ENCODE data around the gene SLC44A4. TPM values are rescaled to one million over a fixed set of nuclear protein-coding genes. Genes with fewer than 3 reads are reported as not detected.
A peak's percentile ranks its signal among the peaks of the same experiment; 100 is the strongest.
"Not testable (repeated sequence)": the region's sequence is repeated elsewhere in the genome, so short reads cannot be mapped to it uniquely, and the experiment has no call there.

Gene SLC44A4
- polyA plus RNA-seq, 5 donors: 10.2 to 24.4 (median 19.1) TPM

DNA sequence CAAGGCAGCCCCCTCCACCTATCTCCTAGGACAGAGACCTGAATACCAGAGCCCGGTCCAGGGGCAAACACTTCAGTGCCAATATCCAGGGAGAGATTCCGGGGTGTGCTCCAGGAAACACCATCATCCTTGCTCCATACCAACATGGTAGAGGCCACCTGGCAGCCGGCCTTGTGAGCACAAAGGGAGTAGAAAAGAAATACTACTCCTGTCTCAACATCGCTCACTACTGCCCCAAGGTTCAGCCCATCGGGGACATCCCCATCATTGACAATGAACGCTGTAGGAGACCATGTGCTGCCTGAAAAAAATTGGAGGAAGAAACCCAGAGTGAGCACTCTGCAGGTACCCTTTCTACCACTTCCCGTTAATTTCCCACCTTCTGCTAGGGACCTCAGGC, 17.6 kb downstream of the SLC44A4 start:
- no peak for DNase-seq

DNA sequence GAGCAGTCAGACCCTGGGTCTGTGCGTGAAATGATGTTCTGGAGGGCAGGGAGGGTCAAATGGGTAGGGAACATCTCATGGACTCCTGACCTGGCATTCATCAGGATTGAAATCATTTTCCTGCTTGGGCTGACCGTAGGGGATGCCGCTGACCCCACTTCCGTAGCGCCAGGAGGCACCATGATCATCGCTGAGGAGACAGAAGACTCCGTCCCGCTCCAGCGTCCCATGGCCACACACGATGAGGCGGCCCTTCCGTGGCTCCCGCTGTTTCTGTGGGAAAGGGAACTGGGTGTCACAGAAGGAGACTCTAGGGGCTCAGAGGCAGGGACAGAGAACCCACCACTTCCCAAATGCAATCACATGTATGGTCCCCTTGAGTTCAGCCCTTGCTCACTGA, 18.4 kb downstream of the SLC44A4 start:
- DNase-seq: no peak

DNA sequence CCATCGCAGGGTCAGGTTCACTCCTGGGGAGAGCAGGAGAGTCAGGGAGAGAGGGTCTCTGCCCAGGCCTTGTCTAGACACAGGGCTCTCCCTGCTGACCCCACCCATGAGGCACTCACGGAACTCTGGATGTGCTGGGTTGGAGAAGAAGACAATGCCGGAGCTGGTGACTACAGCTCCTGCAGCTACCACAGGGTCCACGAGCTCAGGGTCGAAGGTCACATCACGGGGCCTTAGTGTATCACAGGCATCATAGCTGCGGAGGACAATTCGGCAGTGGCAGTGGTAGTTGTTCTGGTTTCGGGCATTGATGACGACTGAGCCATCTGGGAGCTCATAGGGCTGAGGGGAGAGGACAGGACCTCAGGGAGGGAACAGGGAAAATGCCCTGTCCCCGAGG, 18.9 kb downstream of the SLC44A4 start:
- DNase-seq: no peak

DNA sequence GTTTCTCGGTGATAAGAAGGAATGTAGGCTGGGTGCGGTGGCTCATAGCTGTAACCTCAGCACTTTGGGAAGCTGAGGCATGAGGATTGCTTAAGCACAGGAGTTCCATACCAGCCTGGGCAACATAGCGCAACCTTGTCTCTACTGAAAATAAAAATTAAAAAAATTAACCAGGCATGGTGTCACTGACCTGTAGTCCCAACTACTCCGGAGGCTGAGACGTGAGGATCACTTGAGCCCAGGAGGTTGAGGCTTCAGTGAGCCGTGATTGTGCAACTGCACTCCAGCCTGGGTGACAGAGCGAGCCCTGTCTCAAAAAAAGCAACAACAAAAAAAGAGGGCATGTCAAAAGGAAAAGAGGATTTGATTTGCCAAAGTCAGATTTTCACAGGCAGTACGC, 20.1 kb downstream of the SLC44A4 start:
- DNase-seq: no peak

DNA sequence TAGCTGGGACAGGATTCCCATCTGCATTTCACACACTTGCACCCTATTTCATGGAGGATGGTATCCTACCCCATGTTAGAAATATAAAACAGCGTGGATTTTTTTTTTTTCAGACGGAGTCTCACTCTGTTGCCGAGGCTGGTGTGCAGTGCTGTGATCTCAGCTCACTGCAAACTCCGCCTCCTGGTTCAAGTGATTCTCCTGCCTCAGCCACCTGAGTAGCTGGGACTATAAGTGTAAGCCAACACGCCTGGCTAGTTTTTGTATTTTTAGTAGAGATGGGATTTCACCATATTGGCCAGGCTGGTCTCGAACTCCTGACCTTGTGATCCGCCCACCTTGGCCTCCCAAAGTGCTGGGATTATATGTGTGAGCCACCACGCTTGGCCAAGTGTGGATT, 21.0 kb downstream of the SLC44A4 start:
- not testable (repeated sequence) for DNase-seq

DNA sequence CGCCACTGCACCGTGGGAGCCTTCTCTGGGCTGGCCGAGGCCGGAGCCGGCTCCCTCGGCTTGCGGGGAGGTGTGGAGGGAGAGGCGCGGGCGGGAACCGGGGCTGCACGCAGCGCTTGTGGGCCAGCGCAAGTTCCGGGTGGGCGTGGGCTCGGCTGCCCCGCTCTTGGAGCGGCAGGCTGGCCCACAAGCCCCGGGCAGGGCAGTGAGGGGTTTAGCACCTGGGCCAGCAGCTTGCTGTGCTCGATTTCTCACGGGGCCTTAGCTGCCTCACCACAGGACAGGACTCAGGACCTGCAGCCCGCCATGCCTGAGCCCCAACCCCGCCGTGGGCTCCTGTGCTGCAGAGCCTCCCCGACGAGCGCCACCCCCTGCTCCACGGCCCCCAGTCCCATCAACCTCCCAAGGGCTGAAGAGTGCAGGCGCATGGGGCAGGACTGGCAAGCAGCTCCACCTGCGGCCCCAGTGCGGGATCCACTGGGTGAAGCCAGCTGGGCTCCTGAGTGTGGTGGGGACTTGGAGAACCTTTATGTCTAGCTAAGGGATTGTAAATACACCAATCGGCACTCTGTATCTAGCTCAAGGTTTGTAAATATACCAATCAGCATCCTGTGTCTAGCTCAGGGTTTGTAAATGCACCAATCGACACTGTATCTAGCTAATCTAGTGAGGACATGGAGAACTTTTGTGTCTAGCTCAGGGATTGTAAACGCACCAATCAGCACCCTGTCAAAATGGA, 26.6 kb downstream of the SLC44A4 start:
- DNase-seq: not testable (repeated sequence)

DNA sequence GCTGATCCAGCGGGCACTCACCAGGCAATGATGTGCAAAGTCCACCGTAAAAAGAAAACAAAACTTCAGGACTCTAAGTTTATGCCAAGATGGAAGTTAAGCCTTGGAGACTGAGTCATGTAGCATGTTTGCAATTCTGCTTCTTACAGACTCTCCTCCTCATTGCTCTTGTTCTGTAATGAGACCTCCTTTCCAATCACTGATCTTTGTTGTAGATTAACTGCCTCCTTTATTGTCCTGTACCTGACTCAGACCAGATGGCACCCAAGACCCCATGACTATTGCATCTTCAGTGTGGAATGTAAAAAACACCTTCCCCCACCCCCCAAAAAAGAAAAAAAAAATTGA, 27.3 kb downstream of the SLC44A4 start:
- no peak for DNase-seq

DNA sequence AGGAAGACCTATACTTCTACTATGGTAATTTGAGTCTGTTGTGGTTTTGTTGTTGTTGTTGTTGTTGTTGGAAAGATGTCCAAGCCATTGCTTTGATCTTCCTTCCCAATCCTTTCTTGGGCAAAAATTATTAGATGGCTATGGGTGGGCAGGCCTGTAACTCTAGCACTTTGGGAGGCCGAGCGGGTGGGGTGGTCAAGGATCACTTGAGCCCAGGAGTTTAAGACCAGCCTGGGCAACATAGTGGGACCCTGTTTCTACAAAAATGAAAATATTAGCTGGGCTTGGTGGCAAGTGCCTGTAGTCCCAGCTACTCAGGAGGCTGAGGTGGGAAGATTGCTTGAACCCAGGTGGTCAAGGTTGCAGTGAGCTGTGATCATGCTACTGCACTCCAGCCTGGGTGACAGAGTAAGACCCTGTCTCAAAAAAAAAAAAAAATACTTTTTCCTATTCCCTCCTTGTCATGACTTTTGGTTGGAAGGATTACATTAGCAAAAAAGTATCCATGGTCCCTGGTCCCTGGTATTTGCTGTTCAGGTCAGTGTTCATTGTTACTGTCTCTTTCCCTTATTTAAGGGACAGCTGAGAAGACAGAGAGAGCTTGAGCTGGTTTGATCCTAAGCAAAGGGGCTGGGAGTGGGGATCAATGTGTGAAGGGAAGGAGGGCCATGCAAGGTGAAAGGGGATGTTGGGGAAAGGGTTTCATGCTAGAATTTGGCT, 27.9 kb downstream of the SLC44A4 start:
- DNase-seq: no peak

DNA sequence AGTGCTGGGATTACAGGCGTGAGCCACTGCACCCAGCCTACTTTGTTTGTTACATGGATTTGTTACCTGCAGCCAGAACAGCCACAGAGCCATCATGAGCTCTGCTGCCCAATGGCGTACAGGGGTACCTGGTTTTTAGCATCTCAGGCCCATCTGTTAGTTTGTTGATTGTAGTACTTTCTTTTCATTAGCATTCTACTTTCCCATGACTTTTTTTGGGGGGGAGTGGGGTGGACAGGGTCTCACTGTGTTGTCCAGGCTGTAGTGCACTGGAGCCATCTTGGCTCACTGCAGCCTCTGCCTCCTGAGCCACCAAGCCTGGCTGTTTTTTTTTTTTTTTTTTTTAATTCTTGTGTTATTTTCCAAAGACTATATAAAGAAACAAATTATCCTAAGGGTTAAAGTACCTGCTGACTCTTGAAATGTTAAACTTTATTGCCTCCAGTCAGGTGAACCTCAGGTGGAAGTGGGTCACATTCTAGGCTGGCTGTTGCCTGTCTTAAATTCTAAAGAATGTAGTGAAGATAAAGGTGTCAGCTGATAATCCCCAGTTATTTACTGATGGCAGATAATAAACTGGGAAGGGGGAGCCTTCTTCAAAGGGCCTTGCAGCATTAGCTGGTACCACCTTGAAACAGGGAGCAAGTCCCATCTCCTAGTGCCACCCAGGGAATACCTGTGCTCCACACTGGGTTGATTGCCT, 31.4 kb downstream of the SLC44A4 start:
- DNase-seq: no peak

DNA sequence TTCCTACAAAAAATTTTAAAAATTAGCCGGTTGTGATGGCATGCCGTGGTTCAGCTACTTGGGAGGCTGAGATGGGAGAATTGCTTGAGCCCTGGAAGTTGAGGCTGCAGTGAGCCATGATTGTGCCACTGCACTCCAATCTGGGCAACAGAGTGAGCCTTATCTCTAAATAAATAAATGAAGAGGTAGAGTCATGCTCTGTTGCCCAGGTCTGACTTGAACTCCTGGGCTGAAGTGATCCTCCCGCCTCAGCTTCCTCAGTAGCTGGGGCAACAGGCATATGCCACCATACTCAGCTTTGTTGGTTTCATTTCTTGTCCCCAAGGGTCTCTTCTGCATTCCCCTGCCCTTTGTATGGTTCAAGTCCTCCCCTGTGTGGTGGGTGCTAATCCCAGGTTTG, 34.3 kb downstream of the SLC44A4 start:
- no peak for DNase-seq

DNA sequence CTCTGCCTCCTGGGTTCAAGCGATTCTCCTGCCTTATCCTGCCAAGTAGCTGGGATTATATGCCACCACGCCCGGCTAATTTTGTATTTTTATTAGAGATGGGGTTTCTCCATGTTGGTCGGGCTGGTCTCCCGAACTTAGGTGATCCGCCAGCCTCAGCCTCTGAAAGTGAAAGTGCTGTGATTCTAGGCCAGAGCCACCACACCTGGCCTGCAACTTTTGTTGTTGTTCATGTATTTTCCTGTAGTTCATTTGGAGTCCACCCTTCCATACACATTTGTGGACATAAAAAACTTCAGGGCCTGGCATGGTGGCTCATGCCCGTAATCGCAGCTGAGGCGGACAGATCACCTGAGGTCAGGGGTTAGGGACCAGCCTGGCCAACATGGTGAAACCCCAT, 36.7 kb downstream of the SLC44A4 start:
- DNase-seq: no peak

DNA sequence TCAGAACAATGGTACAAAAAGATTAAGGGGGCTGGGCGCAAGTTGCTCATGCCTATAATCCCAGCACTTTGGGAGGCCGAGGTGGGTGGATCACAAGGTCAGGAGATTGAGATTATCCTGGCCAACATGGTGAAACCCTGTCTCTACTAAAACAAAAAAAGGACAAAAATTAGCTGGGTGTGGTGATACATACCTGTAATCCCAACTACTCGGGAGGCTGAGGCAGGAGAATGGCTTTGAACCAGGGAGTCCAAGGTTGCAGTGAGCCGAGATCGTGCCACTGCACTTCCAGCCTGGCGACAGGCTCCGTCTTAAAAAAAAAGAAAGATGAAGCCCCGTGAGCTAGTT, 39.0 kb downstream of the SLC44A4 start:
- DNase-seq: not testable (repeated sequence)

DNA sequence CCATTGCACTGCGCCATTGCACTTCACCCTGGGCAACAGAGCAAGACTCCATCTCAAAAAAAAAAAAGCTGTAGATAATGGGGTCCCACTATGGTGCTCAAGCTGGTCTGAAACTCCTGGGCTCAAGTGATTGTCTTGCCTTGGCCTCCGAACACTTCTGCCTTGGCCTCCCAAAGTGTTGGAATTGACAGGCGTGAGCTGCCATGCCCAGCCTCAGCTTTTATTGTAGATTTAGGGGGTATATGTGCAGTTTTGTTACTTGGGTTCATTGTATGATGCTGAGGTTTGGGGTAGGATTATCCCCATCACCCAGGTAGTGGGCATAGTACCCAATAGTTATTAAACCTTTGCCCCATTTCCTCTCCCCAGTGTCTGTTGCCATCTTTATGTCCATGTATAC, 39.8 kb downstream of the SLC44A4 start:
- DNase-seq: no peak

DNA sequence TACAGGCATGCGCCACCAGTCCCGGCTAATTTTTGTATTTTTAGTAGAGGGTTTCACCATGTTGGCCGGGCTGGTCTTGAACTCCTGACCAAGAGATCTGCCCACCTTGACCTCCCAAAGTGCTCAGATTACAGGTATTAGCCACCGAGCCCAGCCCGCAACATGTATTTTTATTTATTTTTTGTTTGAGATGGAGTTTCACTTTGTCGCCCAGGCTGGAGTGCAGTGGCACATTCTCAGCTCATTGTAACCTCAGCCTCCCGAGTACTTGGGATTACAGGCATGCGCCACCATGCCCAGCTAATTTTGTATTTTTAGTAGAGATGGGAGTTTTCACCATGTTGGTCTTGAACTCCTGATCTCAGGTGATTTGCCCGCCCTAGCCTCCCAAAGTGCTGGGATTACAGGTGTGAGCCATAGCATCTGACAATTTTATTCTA, 40.7 kb downstream of the SLC44A4 start:
- not testable (repeated sequence) for DNase-seq

DNA sequence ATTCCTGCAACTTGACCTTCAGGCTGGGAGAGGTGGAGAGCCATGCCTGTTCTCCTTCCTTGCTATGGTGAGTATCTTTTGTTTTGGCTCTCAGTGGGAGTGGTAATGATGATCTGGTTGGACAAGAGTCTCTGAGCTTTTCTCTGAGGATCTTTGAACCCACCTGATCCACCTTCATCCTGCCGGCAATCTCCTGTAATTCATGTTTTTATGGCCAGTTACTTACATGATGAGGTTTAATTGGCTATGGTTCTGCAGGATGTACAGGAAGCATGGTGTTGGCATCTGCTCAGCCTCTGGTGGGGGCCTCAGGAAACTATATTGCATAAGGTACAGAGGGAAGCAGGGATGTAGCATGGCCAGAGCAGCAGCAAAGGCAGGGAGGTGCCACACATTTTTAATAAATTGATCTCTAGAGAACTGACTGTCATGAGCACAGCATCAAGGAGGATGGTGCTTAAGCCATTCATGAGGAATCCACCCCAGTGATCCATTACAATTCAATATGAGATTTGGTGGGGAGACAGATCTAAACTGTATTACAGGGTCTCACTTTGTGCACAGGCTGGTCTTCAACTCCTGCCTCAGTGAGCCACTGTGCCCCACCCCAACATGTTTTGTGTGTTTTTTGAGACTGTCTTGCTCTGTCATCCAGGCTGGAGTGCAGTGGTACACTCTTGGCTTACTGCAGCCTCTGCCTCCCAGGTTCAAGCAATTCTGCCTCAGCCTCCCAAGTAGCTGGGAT, 41.3 kb downstream of the SLC44A4 start:
- no peak for DNase-seq

DNA sequence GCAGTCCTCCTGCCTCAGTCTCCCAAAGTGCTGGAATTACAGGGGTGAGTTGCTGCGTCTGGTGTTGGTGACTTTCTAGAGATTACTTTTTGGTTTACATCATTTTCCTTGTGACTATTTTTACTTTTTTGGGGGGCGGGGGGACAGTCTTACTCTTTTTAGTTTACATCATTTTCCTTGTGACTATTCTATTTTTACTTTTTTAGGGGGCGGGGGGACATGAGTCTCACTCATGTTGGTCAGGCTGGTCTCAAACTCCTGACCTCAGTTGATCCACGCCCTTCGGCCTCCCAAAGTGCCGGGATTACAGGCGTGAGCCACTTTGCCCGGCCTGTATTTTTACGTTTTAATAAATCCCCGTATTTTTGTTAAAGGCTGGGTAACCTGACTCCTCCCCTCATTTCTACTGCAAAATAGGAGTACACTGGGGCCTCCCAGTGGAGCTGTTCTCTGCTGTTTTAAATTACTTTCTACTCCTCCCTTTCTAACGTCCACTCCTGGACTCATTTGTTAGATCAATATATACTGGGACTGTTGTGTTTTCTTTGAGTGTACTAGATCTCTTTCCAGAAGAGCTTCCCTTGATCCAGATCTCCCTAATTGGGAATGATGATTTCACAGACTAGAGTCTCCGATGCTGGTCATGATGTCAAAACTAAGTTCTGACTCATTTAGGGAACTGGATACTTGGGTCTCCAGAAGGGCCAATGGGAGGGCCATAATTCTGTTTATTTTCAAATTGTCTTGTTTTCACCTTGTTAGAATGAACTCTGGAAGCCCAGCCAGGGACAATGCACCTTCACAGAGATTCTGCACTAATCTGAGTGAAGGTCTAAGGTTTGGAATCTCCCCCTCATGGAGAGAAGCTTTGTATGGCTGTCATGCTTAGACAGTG, 42.1 kb downstream of the SLC44A4 start:
- no peak for DNase-seq

DNA sequence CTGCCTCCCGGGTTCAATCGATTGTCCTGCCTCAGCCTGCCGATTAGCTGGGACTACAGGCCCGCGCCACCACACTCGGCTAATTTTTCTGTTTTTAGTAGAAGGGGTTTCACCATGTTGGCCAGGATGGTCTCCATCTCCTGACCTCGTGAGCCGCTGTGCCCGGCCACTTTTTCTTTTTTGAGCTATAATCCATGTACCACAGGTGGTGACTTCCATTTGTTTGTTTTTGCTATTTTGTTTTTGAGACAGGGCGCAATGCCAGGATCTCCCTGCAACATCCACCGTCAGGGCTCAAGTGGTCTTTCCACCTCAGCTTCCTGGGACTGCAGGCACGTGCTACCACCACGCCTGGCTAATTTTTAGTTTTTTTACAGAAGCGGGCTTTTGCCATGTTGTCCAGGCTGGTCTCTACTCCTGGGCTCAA, 42.7 kb downstream of the SLC44A4 start:
- no peak for DNase-seq

DNA sequence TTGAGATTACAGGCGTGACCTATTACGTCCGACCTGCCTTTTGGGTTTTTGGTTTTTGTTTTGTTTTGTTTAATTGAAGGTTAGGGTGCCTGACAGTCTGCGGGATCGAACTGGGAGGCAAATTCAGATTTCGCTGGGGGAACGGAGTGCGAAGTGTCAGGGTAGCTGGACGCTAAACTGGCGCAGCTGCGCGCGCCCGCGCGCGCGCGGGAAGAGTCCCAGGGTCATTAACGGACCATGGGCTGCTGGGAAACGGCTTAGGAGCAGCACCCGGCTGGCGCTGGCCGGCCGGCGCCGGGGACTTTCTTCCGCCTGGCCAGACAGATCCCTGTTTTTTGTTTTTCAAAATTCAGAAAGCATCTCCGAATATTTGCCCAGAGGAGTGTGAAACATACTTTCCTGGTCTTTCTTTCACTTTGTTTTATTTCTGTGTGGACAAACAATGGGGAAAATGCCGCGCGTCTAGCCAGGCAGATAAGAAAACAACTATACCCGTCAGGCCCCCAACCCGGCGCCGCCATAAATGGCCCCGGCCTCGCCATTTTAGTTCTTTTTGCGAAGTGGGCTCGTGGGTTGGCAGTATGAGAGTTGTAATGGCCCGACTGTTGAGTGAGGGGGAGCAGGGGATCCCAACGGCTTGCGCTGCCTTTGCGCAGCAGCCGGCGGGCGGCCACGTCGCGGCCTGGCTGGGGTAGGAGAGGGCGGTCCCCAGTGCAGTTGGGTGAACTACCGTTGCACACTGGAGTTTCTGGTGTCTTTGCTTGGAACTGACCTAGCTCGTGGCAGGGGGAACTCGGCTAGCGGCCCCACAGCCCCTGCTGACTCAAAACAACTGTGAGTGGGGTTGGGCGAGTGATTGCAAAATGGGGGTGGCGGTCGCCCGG, 44.2 kb downstream of the SLC44A4 start:
- DNase-seq: peak; percentile 92 to 93

DNA sequence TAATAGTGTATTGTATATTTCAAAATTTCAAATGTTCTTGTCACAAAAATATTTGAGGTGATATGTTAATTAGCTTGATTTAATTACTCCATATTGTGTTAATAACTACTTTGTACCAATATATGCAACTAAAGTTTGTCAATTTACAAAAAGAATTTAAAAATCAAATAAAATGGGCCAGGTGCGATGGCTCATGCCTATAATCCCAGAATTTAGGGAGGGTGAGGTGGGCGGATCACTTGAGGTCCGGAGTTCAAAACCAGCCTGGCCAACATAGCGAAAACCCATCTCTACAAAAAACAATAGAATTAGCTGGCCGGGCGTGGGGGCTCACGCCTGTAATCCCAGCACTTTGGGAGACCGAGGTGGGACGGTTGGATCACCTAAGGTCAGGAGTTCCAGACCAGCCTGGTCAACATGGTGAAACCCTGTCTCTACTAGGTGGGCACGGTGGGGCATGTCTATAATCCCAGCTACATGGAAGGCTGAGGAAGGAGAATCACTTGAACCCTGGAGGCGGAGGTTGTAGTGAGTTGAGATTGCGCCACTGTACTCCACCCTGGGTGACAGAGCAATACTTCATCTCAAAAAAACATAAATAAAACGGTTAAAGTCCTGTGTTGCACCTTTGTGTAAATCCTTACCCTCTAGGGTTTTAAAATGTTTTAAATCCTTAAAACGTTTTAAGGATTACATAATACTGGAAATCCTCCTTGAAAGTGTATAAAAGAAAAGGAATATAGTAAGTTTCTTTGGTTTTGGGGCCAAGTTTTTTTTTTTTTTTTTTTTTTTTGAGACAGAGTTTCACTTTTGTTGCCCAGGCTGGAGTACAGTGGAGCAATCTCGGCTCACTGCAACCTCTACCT, 47.2 kb downstream of the SLC44A4 start:
- DNase-seq: no peak
